ENCODE data around the gene GALNT16. TPM values are rescaled to one million over a fixed set of nuclear protein-coding genes. Genes with fewer than 3 reads are reported as not detected.

The GALNT16 gene
- total and polyA plus RNA-seq, 4 experiments from 2014 or later: 0.06 TPM; not detected in 3

DNA sequence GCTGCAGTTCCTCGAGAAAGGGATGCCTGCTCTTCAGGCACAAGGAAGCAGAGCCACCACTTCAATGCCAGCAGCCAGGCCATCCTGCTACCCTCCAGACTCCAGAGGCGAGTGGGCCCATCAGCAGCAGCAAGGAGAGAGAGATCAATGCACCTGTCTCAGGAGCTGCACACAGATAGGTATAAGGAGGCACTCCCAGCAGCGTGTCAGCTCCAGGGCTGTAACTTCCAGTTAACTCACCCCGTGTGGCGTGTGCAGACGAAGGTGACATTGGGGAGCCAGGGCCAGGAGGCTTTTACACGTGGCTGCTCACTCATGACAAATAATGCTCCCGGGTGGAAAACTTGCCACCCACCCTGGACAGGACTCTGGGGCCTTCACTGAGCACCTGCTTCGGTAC is 24.2 kb downstream of the GALNT16 start:
- H3K4me3 Mint-ChIP-seq: no peak overlapping the region
- Histone ChIP-seq H3K27ac (ENCODE audit: low read depth, low read length) (no peak overlapping the region), H3K27me3 (ENCODE audit: insufficient read depth, low read length) (no peaks in the 10 kb centered on the region), H3K36me3 (ENCODE audit: insufficient read depth, low read length) (no peaks in the 10 kb centered on the region), H3K4me1 (ENCODE audit: insufficient read depth, low read length) (no peaks in the 10 kb centered on the region), H3K4me3 (ENCODE audit: low read length in 2 of 2) (no peak overlapping the region), H3K9me3 (ENCODE audit: control insufficient read depth in 1 of 2, low read length in 2 of 2) (no peaks in the 10 kb centered on the region)
- no peak overlapping the region for H3K27ac Mint-ChIP-seq
- ChIA-PET CTCF (ENCODE audit: partially characterized antibody) (no interaction called here), POLR2A (ENCODE audit: partially characterized antibody) (no interaction called here)
- no peaks in the 10 kb centered on the region for H3K36me3 Mint-ChIP-seq
- intact Hi-C loops (cut with micrococcal nuclease): no loop called here
- no peak for DNase-seq
- peaks cover 5 to 6% of the 10 kb centered on the region in 2 donors for H3K27me3 Mint-ChIP-seq
- no peaks in the 10 kb centered on the region for H3K9me3 Mint-ChIP-seq
- no peaks in the 10 kb centered on the region for H3K4me1 Mint-ChIP-seq

DNA sequence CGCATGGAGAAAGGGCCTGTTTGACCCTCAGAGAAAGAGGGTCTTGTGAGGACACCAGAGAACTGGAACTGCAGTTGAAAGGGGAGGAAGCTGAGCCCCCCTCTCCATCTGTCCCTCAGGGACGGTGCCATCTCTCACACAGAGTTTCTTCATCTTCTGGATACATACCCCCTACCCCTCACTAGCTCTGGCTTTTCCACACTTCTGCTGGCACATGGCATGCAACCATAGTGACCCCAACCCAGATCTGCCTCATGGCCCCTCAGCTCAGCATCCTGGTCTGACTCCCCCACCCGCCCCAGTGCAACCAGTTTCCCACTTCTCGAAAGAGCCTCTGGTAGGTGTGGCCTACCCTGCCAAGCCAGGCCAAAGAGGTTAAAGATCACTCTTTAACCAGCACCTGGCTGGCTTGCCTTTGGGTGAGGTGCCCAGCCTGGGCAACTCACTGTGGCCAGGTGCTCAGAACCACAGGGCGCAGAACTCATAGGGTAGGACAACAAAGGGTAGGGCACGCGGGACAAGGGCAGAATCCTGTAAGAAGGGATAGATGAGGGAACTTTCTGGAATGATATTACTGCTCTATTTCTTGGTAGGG is 25.8 kb downstream of the GALNT16 start:
- Histone ChIP-seq H3K4me1 (ENCODE audit: insufficient read depth, low read length) (no peaks in the 10 kb centered on the region), H3K27me3 (ENCODE audit: insufficient read depth, low read length) (no peaks in the 10 kb centered on the region), H3K9me3 (ENCODE audit: control insufficient read depth in 1 of 2, low read length in 2 of 2) (no peaks in the 10 kb centered on the region), H3K36me3 (ENCODE audit: insufficient read depth, low read length) (no peaks in the 10 kb centered on the region), H3K4me3 (ENCODE audit: low read length in 2 of 2) (no peak overlapping the region), H3K27ac (ENCODE audit: low read depth, low read length) (no peak overlapping the region)
- DNase-seq: no peak
- ChIA-PET POLR2A (ENCODE audit: partially characterized antibody) (no interaction called here), CTCF (ENCODE audit: partially characterized antibody) (no interaction called here)
- Mint-ChIP-seq H3K4me1 (no peaks in the 10 kb centered on the region), H3K4me3 (no peak overlapping the region), H3K27ac (no peak overlapping the region), H3K36me3 (no peaks in the 10 kb centered on the region), H3K27me3 (peaks cover 2 to 3% of the 10 kb centered on the region in 2 donors), H3K9me3 (no peaks in the 10 kb centered on the region)
- intact Hi-C loops (cut with micrococcal nuclease): no loop called here

DNA sequence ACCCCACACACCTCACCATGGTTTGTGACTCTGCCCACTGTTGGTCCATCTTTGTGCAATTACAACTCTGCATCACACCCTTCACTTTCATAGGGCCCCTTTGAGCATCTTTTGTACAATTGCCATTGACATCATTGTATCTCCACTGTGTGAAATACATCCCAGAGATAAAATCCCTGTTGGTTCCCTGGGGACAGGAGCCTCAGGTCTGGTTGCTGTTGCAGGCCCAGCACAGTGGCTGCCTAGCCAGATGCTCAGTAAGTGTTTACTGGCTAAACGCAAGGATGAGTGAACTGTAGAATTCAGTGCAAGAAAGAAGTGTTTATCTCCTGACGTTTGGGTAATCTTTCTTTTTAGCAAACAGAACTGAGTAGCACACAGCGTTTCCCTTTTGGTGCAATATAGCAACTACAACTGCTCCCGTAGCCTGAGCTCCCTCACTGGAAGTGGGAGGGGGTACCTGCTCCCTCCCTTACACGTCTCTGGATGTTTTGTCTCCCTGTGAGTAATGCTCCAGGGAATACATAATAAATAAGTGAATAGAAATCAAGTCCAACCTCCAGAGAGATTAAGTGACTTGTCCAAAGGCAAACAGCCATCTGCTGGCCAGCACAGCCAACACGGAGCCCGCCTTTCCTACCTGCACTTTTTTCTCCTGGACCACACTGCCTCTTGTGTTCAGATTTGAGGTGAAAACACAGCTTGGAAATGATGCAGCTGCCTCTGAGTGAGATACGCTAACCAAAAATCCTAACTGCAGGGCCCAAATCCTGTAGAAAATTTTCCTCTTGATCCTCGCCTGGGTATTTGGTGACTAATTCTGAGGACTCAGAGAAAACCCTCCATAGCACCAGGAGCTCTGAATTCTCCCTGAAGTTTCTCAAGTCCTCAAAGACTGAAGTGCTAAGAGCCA is 27.4 kb downstream of the GALNT16 start:
- no peak overlapping the region for H3K27ac Mint-ChIP-seq
- H3K36me3 Mint-ChIP-seq: no peaks in the 10 kb centered on the region
- H3K9me3 ChIP-seq (ENCODE audit: control insufficient read depth in 1 of 2, low read length in 2 of 2): no peaks in the 10 kb centered on the region
- no peaks in the 10 kb centered on the region for H3K4me1 ChIP-seq (ENCODE audit: insufficient read depth, low read length)
- H3K4me3 ChIP-seq (ENCODE audit: low read length in 2 of 2): no peak overlapping the region
- no peaks in the 10 kb centered on the region for H3K9me3 Mint-ChIP-seq
- intact Hi-C loops (cut with micrococcal nuclease): no loop called here
- H3K4me1 Mint-ChIP-seq: no peaks in the 10 kb centered on the region
- H3K36me3 ChIP-seq (ENCODE audit: insufficient read depth, low read length): no peaks in the 10 kb centered on the region
- H3K4me3 Mint-ChIP-seq: no peak overlapping the region
- no peaks in the 10 kb centered on the region for H3K27me3 Mint-ChIP-seq
- ChIA-PET POLR2A (ENCODE audit: partially characterized antibody) (no interaction called here), CTCF (ENCODE audit: partially characterized antibody) (no interaction called here)
- no peaks in the 10 kb centered on the region for H3K27me3 ChIP-seq (ENCODE audit: insufficient read depth, low read length)
- no peak for DNase-seq
- H3K27ac ChIP-seq (ENCODE audit: low read depth, low read length): no peak overlapping the region

DNA sequence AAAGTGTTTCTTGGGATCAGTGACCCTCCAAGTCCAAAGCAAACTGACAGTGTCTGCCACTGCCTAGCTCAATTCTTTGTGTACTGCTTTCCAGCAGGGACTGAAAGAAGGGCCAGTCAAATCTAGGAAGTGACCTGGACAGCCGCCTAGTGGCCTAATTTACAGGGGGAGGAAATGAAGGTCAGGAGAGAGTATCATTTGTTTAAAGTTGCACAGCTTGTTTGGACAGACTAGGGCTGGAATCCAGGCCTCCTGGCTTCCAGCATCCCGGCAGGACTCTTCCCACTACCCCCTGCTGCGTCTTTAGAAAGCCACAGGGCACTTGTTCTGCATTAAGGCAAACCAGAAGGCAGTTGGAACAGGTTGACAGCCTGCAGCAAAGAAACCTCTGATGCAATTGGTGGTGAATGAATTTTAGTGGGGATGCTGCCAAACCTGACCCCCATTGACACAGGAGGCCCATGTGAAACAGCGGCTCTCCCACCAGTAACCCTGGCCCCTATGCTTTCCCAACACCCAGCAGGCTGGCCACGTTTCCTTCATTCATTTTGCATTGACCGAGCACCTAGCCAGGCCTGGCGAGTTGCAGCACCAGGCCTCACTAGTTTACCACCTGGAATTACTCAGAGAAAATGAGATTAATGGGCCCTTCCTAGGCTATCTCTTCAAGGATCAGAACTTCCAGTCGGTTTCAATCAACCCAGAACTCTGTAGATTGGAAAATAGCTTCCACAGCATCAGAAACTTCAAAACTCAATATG is 28.2 kb downstream of the GALNT16 start:
- Mint-ChIP-seq H3K4me3 (no peak overlapping the region), H3K27ac (no peak overlapping the region), H3K9me3 (no peaks in the 10 kb centered on the region), H3K27me3 (no peaks in the 10 kb centered on the region), H3K4me1 (no peaks in the 10 kb centered on the region), H3K36me3 (no peaks in the 10 kb centered on the region)
- Histone ChIP-seq H3K27me3 (ENCODE audit: insufficient read depth, low read length) (no peaks in the 10 kb centered on the region), H3K9me3 (ENCODE audit: control insufficient read depth in 1 of 2, low read length in 2 of 2) (no peaks in the 10 kb centered on the region), H3K4me3 (ENCODE audit: low read length in 2 of 2) (no peak overlapping the region), H3K27ac (ENCODE audit: low read depth, low read length) (no peak overlapping the region), H3K4me1 (ENCODE audit: insufficient read depth, low read length) (no peaks in the 10 kb centered on the region), H3K36me3 (ENCODE audit: insufficient read depth, low read length) (no peaks in the 10 kb centered on the region)
- DNase-seq: no peak
- intact Hi-C loops (cut with micrococcal nuclease): no loop called here
- ChIA-PET POLR2A (ENCODE audit: partially characterized antibody) (no interaction called here), CTCF (ENCODE audit: partially characterized antibody) (no interaction called here)

DNA sequence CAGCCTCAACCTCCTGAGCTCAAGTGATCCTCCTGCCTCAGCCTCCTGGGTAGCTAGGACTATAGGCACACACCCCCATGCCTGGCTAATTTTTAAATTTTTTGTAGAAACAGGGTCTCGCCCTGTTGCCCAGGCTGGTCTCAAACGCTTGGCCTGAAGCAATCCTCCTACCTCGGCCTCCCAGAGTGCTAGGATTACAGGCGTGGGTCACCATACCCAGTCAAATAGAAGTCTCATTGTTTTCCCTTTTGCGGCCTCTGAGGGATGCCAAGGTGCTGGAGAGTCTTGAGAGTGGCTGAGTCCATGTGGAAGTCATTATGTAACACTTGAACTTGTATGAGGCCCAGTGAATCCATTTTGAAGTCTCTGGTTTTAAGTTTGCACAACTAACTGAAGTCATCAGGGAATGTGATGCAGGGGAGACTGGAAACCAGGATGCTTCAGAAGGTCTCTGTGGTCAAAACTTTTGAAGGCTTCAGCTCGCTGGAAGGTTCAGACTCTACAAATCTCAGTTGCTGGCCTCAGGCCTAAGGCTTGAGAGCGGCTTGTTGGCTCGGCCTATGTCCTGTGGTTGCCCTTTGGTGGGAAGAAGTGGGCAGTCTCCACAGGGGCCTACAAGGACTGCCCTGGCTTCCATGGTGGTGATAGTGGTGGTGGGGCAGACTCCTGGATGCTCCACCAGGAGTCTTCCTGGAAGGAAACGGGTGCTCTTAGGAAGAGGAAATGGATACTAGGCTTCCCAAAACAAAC is 29.2 kb downstream of the GALNT16 start:
- intact Hi-C loops (cut with micrococcal nuclease): no loop called here
- ChIA-PET POLR2A (ENCODE audit: partially characterized antibody) (no interaction called here), CTCF (ENCODE audit: partially characterized antibody) (no interaction called here)
- no peak overlapping the region for H3K4me3 ChIP-seq (ENCODE audit: low read length in 2 of 2)
- no peaks in the 10 kb centered on the region for H3K4me1 Mint-ChIP-seq
- H3K27ac ChIP-seq (ENCODE audit: low read depth, low read length): no peak overlapping the region
- no peak overlapping the region for H3K4me3 Mint-ChIP-seq
- no peaks in the 10 kb centered on the region for H3K27me3 ChIP-seq (ENCODE audit: insufficient read depth, low read length)
- no peak overlapping the region for H3K27ac Mint-ChIP-seq
- H3K4me1 ChIP-seq (ENCODE audit: insufficient read depth, low read length): no peaks in the 10 kb centered on the region
- DNase-seq: no peak
- H3K9me3 Mint-ChIP-seq: no peaks in the 10 kb centered on the region
- H3K36me3 Mint-ChIP-seq: no peaks in the 10 kb centered on the region
- no peaks in the 10 kb centered on the region for H3K9me3 ChIP-seq (ENCODE audit: control insufficient read depth in 1 of 2, low read length in 2 of 2)
- H3K27me3 Mint-ChIP-seq: peaks cover 0 to 1% of the 10 kb centered on the region in 2 donors
- H3K36me3 ChIP-seq (ENCODE audit: insufficient read depth, low read length): no peaks in the 10 kb centered on the region

DNA sequence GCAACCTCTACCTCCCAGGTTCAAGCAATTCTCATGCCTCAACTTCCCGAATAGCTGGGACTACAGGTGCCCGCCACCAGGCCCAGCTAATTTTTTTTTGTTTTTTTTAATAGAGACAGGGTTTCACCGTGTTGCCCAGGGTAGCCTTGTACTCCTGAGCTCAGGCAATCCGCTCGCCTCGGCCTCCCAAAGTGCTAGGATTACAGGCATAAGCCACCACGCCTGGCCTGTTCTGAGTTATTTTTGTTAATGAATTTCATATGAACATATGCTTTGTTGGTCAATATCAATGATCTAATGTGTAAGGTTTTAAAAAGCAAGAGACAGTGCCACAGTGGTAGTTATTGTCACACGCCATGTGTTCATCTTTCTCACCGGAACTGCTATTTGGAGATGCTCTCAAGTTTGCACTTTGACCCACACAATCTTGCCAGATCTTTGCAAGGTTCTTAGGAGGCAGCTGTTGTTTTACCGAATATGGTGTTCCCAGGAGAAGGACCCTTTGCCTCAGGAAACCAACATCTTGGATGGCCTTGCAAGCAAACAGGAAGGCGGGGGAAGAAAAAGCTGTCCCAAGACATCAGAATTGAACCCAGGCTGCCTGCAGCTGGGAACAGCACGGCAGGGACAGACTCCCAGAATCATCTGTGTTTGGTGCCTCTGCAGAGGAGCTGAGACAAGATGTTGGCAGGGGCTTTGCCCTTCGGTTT is 30.0 kb downstream of the GALNT16 start:
- Histone ChIP-seq H3K9me3 (ENCODE audit: control insufficient read depth in 1 of 2, low read length in 2 of 2) (no peaks in the 10 kb centered on the region), H3K4me1 (ENCODE audit: insufficient read depth, low read length) (no peaks in the 10 kb centered on the region), H3K4me3 (ENCODE audit: low read length in 2 of 2) (no peak overlapping the region), H3K27me3 (ENCODE audit: insufficient read depth, low read length) (no peaks in the 10 kb centered on the region), H3K36me3 (ENCODE audit: insufficient read depth, low read length) (no peaks in the 10 kb centered on the region), H3K27ac (ENCODE audit: low read depth, low read length) (no peak overlapping the region)
- Mint-ChIP-seq H3K27ac (no peak overlapping the region), H3K27me3 (peaks cover 2 to 3% of the 10 kb centered on the region in 2 donors), H3K4me1 (no peaks in the 10 kb centered on the region), H3K9me3 (no peaks in the 10 kb centered on the region), H3K4me3 (no peak overlapping the region), H3K36me3 (no peaks in the 10 kb centered on the region)
- intact Hi-C loops (cut with micrococcal nuclease): no loop called here
- ChIA-PET POLR2A (ENCODE audit: partially characterized antibody) (no interaction called here), CTCF (ENCODE audit: partially characterized antibody) (no interaction called here)
- DNase-seq: no peak

Measured in CD4-positive, alpha-beta memory T cell (primary cell).